Right atrium auricular region (tissue), 2 donors: ENCODE measurements around the gene DNAJC6. TPM values are rescaled to one million over a fixed set of nuclear protein-coding genes. Genes with fewer than 3 reads are reported as not detected.
"Not testable (repeated sequence)": the region's sequence is repeated elsewhere in the genome, so short reads cannot be mapped to it uniquely, and the experiment has no call there.

ENCODE experiments used
- DNase-seq: peaks from one replicate; pipeline ENCODE4 v3.0.0-alpha.2; 2019; ENCODE audit warnings: low spot score
- H3K27ac ChIP-seq, 2 donors: fragments of 200-600 bp; sonication (generic); 1 replicate in 1 of 2; 2 replicates in 1 of 2; pipeline ENCODE4 v1.5.1; 2016 to 2019
- H3K27me3 ChIP-seq, 2 donors: fragments of 200-600 bp; sonication (generic); one replicate each; pipeline versions ENCODE4 v1.5.1 to v1.6.0; 2017 to 2019
- H3K36me3 ChIP-seq: fragments of 200-600 bp; sonication (generic); one replicate; pipeline ENCODE4 v1.5.1; 2016
- H3K4me1 ChIP-seq, 2 donors: fragments of 200-600 bp; sonication (generic); one replicate each; pipeline versions ENCODE4 v1.5.1 to v1.6.0; 2017 to 2019
- H3K4me3 ChIP-seq, 2 donors: fragments of 200-600 bp; sonication (generic); 1 replicate in 1 of 2; 2 replicates in 1 of 2; pipeline ENCODE4 v1.5.1; 2017 to 2019; ENCODE audit warnings: mild to moderate bottlenecking in 1 of 2, moderate library complexity in 1 of 2
- H3K9me3 ChIP-seq, 2 donors: fragments of 200-600 bp; sonication (generic); one replicate each; pipeline ENCODE4 v1.5.1; 2019
- CTCF ChIP-seq, 2 donors: fragments of 200-600 bp; sonication (generic); IDR thresholded peaks; one replicate each; pipeline ENCODE4 v1.5.1; 2019; ENCODE audit warnings: antibody characterized with exemption in 2 of 2
- total RNA-seq, 2 donors: library from RNA; depleted of rRNA; stranded (reverse); fragments of >200 nt; gene quantifications; one replicate each; pipeline ENCODE4 v1.1.0, GENCODE V29; 2016

DNAJC6 gene
- total RNA-seq, 2 donors from 2014 or later: 17.3 to 24.6 TPM

- Histone ChIP-seq H3K4me3 (no peak overlapping the region), H3K27me3 (no peaks in the 10 kb centered on the region), H3K9me3 (no peaks in the 10 kb centered on the region), H3K4me1 (peaks cover 0 to 7% of the 10 kb centered on the region in 2 donors), H3K27ac (no peak overlapping the region), H3K36me3 (no peaks in the 10 kb centered on the region)
- TF ChIP-seq CTCF (IDR thresholded peaks at IDR 0.05): no peak
- no peak for DNase-seq
Observed at GRCh38 chr1:65284229-65284628, 25.1 kb upstream of the DNAJC6 start.

- no peak overlapping the region for H3K4me3 ChIP-seq
- H3K27ac ChIP-seq: no peak overlapping the region
- no peaks in the 10 kb centered on the region for H3K9me3 ChIP-seq
- DNase-seq: no peak
- H3K36me3 ChIP-seq: no peaks in the 10 kb centered on the region
- no peaks in the 10 kb centered on the region for H3K27me3 ChIP-seq
- TF ChIP-seq CTCF (IDR thresholded peaks at IDR 0.05): no peak
- H3K4me1 ChIP-seq: no peaks in the 10 kb centered on the region
Observed at GRCh38 chr1:65289449-65289848, 19.9 kb upstream of the DNAJC6 start.

DNA sequence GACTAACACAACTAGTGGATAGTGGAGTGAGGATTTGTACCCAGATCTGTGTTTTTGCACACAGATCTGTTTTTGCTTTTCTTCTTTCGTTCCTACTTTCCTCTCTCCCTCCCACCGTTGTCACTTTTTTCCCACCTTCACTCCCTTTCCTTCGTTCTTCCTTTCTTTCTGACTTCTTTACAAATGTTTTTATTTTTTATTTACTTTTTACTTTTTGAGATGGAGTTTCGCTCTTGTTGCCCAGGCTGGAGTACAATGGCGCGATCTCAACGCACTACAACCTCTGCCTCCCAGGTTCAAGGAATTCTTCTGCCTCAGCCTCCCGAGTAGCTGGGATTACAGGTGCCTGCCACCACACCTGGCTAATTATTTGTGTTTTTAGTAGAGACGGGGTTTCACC, 17.5 kb upstream of the DNAJC6 start:
- not testable (repeated sequence) for H3K4me1 ChIP-seq

GRCh38 chr1:65292861-65293593, 16.3 kb upstream of the DNAJC6 start:
- no peak for DNase-seq
- no peak for TF ChIP-seq CTCF (IDR thresholded peaks at IDR 0.05)
- Histone ChIP-seq H3K9me3 (no peaks in the 10 kb centered on the region), H3K36me3 (no peaks in the 10 kb centered on the region), H3K4me1 (no peaks in the 10 kb centered on the region), H3K27ac (no peak overlapping the region), H3K27me3 (no peaks in the 10 kb centered on the region), H3K4me3 (no peak overlapping the region)

More for the DNA sequence above, 17.5 kb upstream of the DNAJC6 start:
- H3K9me3 ChIP-seq, H3K36me3 ChIP-seq, H3K4me3 ChIP-seq, H3K27me3 ChIP-seq, H3K27ac ChIP-seq, DNase-seq: not testable (repeated sequence)

DNA sequence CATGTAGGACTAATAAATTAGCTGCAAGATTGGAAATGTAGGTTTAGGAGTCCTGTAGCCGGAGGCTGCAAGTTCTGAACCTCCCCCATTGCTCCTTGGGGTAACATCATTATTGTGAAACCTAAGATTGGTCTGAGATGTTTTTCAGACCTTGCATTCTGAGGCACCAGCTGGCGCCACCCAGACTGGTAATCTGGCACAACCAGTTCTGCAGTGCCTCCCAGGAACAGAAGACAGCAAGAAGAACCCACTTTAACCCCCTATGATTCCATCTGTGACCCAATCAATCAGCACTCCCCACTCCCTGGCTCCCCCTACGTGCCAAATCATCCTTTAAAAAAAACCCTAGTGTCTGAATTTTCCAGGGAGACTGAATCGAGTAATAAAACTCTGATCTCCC, 11.6 kb upstream of the DNAJC6 start:
- no peak overlapping the region for H3K4me3 ChIP-seq
- TF ChIP-seq CTCF (IDR thresholded peaks at IDR 0.05): no peak
- H3K9me3 ChIP-seq: no peaks in the 10 kb centered on the region
- H3K4me1 ChIP-seq: no peaks in the 10 kb centered on the region
- no peaks in the 10 kb centered on the region for H3K27me3 ChIP-seq
- no peaks in the 10 kb centered on the region for H3K36me3 ChIP-seq
- no peak for DNase-seq
- no peak overlapping the region for H3K27ac ChIP-seq

- Histone ChIP-seq H3K4me1 (no peaks in the 10 kb centered on the region), H3K9me3 (no peaks in the 10 kb centered on the region), H3K4me3 (no peak overlapping the region), H3K27ac (no peak overlapping the region), H3K27me3 (no peaks in the 10 kb centered on the region), H3K36me3 (no peaks in the 10 kb centered on the region)
- no peak for DNase-seq
- TF ChIP-seq CTCF (IDR thresholded peaks at IDR 0.05): no peak
Observed at GRCh38 chr1:65299328-65299727, 10.0 kb upstream of the DNAJC6 start.
